Measurements from ENCODE around the gene NECAB2.

Gene NECAB2

DNA sequence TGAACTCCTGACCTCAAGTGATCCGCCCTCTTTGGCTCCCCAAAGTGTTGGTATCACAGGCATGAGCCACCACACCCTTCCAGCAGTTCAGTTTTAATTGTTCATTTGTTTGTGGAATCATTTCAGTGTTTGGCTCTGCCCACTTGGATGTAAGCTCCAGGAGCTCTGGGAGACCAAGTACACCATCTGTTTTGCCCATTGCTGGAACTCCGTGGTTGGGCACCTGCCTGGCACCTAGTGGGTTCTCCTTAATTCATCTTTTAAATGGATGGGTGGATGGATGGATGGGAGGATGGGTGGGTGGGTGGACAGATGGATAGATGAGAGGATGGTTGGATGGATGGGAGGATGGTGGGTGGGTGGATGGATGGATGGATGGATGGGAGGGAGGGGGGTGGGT, 953 bp upstream of the NECAB2 start:
- no peak for DNase-seq (ENCODE audit: low read depth in 2 of 2)

DNA sequence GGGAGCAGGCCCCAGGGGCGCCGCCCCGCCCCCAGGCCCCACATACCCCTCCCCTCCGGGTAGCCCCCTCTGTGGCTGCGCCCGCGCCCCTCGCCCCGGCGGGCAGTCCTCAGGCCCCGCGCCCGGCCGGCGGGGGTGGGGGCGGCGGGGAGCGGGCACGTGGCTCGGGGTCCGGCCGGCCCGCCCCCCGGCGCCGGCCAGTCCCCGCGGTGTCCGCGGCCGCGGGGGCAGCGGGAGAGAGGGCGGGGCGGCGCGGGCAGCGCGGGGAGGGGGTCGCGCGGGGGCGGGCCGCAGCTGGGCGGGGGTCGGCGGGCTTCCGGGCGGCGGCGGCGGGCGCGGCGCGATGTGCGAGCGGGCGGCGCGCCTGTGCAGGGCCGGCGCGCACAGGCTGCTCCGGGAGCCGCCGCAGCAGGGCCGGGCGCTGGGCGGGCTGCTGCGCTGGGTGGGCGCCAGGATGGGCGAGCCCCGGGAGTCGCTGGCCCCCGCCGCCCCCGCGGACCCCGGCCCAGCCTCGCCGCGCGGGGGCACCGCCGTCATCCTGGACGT, 335 bp downstream of the NECAB2 start:
- DNase-seq (ENCODE audit: low read depth in 2 of 2) = no peak

DNA sequence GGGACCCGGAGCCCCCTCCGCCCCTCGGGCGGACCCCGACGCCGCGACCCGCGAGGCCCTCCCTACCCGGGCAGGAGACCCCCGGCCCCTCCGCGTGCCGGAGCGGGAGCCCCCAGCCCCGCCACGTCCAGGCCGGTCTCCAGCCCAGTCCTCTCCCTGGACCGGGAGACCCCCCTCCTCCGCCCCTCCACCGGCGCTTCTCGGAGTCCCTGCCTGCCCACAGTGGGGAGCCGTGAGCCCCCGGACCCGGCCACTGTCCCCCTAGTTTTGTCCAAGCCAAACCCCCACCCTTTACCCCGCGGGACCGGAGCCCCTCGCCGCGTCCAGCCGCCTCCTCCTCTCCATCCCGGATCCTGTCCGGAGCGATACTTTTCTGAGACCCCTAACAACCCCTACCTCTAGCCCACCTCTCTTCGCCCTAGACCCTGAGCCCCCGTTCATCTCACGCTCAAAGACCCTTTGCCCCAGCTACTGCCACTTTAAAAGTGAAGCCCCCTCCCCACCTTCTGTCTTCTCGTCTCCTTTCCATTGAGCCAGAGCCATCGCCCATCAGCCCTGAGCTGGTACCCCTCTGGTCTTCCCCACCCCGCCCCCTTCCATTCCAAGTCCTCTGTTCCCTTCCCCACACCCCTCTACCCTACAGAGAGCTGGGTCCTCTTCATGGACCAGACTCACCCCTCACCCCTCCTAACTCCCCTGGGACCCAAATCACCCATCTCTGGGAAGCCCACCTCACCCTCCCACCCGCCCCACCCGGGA, 1.0 kb downstream of the NECAB2 start:
- DNase-seq (ENCODE audit: low read depth in 2 of 2) = no peak

DNA sequence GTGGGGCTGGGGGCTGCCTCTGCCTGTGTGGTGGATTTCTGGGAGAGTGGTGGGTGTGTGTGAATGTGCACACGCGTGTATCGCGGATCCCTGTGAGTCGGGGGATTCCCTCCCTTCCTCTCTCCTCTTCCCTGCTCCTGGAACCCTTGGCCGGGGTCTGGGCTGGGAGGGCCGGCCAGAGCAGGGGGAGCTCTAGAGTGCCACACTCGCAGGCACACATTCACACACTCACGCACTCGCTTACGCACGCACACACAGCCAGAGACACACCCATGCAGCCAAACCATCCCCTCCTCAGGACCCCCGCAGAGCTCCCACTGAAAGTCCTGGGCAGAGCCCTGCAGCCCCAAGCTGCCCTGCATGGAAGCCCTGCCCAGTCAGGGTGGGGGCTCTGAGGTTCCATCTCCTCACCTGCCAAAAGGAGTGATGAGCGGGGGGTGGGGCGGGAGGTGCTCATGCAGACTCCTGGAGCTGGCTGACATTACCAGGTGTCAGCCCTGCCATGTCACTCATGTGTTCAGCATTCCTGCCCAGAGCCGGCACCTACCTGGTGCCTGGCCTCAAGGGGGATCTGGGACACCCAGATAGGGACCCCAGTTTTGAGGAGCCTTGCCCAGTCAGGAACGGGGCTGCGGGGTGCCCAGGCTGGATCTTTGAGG, 1.9 kb downstream of the NECAB2 start:
- DNase-seq (ENCODE audit: low read depth in 2 of 2) = no peak

DNA sequence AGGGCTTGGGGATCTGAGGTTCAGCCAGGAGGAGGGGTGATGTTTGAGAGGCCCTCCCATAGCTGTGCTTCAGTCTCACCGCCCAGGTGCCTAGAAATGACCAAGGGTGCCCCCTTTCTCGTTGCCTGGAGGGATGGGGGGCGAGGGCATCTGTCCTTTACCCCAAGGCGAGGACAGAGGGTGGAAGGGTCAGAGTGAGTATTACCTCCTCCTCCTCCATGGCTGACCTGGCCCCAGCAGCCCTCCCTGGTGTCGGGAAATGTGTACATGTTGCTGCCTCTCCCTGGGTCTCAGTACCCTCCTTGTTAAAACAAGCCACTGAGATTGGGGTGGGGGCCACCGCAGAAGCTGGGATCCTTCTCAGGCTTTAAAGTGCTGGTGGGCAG, 2.4 kb downstream of the NECAB2 start:
- DNase-seq (ENCODE audit: low read depth in 2 of 2) = no peak

DNA sequence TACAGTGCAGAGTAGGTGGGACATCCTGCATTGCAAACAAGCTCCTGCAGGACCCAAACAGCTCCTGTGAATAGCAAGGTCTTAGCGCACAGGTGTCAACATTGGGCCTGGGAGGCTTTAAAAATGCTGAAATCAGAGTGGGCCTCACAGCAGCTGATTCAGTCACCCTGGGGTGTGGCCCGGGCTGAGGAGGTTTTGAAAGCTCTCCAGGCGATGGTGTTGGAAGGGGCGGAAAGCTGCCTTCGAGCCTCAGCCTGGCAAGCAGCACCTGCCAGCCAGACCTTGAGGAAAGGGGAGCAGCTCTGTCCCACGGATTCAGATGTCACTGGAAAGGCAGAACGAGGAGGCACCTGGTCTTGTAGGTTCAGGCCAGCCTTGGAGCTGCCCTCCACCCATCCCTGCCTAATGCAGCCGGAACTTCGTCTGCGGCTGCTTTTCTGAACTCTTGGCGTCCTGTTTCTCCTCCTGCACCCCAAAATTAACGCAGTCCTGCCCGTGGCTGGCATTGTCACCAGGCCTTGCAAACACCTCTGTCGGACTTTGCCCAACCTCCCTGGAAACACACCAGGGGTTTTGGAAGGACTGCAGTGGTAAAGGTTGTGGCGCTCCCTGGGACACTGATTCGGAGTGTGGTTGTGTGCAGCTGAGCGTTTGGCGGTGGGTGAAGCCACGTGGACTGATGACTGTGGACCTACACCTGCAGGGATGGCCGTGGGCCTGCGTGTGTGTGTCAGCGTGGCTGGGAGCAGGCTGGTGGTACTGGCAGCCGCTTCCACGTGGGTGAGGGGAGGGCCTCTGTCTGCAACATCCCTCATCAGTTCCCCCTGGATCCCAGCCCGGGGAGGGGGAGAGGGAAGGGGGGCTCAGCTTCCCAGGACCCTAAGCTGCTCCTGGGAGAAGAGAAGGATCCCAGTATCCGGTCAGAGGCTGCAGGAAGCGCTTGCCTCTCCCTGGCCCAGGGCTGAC, 3.4 kb downstream of the NECAB2 start:
- no peak for DNase-seq (ENCODE audit: low read depth in 2 of 2)

DNA sequence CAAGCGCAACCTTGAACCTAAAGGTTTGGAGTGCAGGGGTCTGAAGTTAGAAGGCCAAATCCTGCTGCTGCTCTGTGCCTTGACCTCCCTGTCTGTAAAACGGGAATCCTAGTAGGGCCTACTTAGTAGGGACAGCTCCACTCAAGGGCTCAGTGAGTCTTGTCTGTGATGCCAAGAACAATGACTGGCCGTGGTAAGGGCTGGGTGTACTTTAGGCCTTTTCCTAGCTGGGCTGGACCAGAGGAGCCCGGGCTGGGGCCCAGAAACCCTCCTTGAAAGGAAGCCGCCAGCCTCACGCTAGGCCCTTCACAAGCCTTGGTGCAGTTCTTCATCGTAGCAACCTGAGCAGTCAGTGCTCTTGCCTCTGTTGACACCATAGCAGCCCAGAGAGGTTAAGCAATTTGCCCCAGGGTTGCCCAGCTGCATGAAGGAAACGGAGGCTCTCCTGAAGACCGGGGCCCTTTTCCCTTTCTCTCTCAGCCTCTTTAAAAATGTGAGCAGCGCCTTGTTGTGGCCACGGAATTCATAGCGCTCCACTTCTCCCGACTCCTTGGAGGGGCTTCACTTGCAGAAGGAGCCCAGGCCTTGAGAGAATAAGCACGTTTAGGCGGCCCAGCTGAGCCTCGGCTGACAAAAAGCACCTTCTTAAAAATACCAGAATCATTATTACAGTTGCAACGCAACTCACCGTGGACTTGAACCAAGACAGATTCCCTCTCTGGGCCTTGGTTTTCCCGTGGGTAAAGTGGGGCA, 4.4 kb downstream of the NECAB2 start:
- DNase-seq (ENCODE audit: low read depth in 2 of 2) = no peak

DNA sequence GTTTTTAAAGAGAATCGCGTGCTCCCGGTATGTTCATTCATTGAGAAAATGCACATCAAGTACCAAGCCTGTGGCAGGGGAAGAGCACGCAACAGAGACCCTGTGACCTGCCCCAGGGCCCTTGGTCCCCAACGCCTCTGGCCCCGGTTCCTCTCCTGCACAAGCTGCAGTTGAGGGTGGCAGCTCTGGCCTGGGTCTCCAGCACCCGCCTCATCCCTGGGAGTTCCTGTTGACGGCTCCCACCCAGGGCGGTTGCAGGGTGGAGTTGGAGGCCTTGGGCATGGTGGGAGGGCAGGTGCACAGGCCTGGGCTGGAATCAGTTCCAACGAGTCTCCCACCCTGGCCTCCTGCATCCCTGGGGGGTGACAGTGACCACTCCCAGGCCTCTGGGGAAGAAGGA, 5.0 kb downstream of the NECAB2 start:
- DNase-seq (ENCODE audit: low read depth in 2 of 2) = no peak

DNA sequence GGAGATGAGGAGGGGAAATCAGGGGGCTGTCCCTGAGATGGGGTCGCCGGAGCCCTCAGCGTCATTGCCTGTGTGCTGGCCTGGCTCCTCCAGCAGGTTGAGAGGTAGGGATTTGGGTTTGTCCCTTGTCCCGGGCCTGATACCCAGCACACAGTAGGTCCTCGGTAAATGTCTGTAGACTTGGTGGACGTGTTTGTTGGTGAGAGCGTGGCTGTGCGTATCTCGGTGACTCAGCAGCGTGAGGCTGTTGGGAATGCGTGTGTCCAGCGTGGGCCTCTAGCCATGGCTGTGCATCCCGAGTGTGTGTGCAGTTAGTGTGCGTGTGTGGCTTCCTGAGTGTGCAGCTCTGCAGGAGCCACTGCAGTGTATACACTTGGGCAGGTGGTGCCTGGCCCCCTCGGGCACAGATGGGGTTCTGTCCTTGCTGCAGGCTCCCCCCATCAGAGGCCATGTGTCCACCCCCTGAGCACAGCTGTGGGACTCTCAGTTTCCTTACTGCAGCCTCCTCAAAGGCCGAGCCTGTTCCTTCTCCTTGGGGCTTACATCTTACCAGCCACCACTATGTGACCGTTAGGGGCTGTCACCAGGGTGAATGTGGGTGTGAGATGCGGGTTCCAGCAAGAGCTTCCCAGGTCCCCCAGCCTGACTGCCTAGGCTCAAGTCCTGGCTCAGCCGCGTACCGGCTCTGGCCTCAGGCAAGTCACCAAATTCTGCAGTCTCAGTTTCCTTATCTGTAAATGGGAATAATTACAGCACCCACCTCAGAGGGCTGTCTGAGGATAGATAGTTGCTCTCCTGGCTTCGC, 5.7 kb downstream of the NECAB2 start:
- DNase-seq (ENCODE audit: low read depth in 2 of 2) = no peak

DNA sequence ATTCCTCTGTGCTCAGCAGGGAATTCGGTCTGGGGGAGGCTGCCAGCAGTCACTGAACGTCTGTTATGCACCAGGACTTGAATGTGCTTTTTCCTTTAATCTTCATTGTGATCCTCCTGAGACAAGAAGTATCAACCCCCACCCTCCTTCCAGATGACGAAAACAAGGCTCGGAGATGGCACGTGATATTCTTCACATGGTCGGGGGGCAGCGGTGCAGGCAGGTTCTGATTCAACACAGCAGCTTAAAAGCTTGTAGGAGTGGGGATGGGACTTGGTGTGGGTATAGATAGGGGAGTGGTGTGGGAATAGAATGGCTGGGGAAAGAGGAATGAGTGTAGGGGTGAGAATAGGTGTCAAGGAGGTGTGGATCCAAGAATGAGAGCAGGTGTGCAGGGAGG, 6.4 kb downstream of the NECAB2 start:
- no peak for DNase-seq (ENCODE audit: low read depth in 2 of 2)

DNA sequence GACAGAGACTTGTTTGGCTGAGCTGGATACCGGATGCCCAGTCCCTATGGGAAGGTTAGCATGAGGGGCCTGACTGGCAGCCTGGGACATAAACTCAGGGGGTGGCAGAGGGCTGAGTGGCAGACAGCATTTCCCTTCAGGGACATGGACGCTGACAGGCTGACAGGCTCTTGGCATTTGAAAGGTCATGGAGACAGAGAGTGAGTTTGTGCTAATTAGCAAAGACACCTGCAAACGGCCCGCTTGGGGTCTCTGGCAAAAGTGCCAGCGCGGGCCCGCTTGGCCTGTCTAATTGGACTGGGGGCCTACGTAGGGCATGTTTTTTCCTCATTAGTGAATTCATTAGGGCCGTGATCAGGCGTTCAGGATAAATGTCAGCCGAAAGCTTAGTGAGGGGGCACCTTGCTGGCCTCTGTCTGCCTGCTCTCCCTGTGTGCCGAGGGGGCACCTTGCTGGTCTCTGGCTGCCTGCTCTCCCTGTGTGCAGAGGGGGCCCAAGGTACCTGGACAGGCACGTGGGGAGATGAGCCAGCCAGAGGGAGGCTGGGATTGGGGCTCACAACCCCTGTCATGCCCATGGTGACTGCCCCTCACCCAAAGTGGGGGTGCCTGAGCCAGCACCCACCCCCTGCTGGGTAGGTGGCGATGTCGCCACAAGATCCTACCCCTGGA, 7.7 kb downstream of the NECAB2 start:
- no peak for DNase-seq (ENCODE audit: low read depth in 2 of 2)

DNA sequence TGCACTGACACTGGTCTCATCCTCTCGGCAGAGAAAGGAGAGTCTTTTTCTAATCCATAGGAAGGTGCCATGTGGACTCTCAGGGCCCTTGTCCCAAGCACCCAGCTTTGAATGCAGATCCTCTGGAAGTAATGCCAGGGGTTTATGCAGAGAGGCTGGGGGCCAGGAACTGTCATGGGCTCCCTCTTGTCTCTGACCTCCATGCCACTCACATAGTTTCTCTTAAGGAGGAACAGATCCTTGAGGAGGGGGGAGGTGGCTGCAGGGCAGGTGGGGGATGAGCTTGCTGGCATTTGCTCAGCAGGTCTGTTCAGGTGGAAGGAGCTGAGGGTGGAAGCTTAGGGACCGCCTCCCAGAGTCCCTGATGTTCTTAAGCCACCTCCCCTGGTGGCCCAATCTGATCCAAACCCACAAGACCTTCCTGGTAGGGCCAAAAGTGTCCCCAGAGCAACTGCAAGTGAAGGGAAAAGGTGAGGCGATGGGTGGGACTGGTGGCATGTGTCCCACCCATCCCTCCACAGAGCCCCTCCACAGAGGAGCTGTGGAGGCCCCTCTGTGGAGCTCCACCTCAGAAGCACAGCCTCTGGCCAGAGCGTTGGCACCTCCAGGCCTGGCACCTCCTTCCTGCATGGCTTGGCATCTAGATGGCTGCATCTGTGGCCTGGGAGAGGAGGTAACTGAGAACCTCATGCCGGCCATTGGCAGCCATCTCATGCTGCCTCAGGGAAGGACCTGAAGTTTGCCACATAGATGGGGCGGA, 9.2 kb downstream of the NECAB2 start:
- DNase-seq (ENCODE audit: low read depth in 2 of 2) = no peak

DNA sequence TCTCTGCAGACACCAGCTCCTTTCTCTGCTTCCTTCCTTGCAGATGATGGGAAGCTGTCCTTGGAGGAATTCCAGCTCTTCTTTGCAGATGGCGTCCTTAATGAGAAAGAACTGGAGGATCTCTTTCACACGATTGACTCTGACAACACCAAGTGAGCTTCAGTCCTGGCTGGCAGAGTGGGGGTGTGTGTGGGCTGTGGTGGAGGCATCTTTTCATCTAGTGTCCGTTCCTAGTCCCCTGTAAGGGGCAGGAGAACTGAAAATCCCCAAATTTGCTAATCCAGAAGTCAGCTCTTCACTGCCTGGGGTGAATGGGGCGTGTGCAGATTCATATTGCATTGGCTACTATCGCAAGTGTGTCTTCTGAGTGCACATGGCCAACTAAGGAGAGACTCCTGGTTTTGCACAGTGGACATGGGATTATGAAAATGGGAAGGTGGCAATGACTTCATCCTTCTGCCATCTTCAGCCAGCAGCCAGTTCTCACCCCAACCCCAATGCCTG, 10.4 kb downstream of the NECAB2 start:
- no peak for DNase-seq (ENCODE audit: low read depth in 2 of 2)

DNA sequence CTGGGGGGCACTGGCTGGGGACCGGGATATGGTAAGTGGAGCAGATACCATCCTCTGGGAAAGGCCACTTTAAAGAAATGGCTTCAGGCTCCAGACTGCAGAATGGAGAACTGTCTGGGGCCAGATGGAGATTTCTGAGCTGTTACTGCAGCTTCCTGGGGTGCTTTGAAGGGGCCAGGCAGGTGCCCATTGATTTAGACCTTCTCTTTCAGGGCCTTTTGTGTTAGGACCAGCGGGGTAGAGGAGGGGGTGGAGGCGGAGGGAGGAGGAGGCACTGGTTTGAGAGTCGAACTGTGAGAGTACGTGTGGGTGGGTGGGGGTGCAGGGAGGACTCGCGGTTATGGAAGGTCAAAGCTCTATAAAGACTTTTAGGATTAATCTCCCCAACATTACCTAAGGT, 11.4 kb downstream of the NECAB2 start:
- DNase-seq (ENCODE audit: low read depth in 2 of 2) = no peak

DNA sequence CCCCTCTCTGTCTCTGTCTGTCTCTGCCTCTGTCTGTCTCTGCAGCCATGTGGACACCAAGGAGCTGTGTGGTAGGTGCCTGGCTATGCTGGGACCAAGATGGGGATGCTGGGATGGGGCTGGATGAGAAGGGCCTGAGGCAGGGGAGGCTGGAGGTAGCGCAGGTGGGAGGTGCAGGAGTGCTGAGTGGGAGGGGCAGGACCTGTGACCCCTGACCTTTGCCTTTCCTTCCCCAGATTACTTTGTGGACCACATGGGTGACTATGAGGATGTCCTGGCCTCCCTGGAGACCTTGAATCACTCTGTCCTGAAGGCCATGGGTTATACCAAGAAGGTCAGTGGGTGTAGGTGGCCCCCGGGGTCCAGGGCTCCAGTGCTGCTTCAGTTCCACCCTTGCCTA, 12.8 kb downstream of the NECAB2 start:
- DNase-seq (ENCODE audit: low read depth in 2 of 2) = no peak

DNA sequence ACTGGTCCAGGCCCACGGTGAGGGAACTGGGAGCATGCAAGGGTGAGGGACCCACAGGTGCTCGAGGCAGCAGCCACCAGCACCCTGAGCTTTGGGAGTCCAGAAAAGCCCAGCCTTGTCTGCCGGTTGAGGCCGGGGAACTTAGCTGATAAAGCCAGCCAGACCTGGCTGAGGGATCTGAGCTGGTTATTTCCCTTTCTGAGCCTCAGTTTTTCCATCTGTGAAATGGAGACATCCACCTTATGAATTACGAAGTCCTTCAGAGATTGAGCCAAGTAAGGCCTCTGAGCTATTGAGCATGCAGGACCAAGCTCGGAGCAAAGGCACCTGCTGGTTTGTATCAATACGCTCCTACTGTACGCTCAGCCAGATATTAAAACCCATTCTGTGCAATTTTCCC, 13.8 kb downstream of the NECAB2 start:
- no peak for DNase-seq (ENCODE audit: low read depth in 2 of 2)

DNA sequence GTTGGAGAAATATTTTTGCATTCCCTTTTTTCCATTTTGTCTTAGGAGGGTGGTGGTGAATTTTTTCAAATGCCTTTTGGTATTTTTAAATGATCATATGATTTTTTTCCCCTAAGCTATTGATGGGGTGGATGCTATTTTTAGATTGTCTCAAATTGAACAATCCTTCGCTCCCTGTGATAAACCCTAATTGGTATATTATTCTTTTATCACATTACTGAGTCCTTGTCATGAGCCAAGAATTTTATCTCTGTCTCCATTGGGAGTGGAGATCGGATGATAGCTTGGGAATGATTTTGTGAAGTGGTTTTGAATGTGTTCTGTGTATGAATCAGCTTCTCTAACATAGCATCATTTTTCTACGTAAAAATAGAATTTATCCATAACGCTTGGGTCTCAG, 15.4 kb downstream of the NECAB2 start:
- no peak for DNase-seq (ENCODE audit: low read depth in 2 of 2)

DNA sequence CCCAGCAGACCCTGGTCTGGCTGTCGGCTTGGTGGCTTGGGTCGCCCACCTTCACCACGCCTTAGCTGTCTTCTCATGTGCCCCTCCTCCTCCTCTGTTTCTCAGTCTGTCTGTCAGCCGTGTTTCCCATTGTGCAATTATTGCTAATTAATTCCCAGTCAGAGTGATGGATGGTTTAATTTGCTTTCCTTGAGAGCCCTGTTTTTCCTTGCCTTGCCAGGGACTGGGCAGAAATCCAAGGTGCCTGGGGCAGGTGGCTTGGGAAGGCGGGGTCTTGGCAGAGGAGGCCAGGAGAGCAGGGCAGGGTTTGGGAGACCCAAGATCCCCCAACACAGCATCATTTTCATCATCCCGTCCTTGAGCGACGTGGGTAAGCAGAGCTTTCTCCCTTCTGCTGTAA, 21.3 kb downstream of the NECAB2 start:
- DNase-seq (ENCODE audit: low read depth in 2 of 2) = no peak

DNA sequence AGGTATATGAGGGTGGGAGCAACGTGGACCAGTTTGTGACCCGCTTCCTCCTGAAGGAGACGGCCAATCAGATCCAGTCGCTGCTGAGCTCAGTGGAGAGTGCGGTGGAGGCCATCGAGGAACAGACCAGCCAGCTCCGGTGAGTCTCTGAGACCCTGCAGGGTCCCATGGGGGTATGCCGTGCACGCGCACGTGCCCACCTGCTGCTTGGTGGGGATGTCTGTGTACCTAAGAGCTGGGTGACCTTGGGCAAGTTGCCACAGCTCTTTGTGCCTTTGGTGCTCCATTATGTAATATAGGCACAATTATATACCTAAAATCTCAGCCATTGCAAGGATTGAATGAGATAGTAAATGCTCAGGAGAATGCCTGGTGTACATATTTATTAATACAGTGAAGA, 22.4 kb downstream of the NECAB2 start:
- DNase-seq (ENCODE audit: low read depth in 2 of 2) = no peak
